Muscle layer of duodenum (tissue), 2 donors: Measurements from ENCODE around the gene PHYHIPL.
"Not testable (repeated sequence)": the region's sequence is repeated elsewhere in the genome, so short reads cannot be mapped to it uniquely, and the experiment has no call there.

Experiments
- H3K27ac ChIP-seq: one replicate; pipeline ENCODE4 v1.7.0; 2013; ENCODE audit warnings: mild to moderate bottlenecking, low read length
- H3K27me3 ChIP-seq: one replicate; pipeline ENCODE4 v1.7.0; 2013; ENCODE audit warnings: low read depth, mild to moderate bottlenecking, control low read depth, low read length
- H3K36me3 ChIP-seq, 2 donors: one replicate each; pipeline ENCODE4 v1.7.0; 2013; ENCODE audit warnings: low read length in 2 of 2, control low read depth in 1 of 2, mild to moderate bottlenecking in 1 of 2; ENCODE audit not compliant: insufficient read depth in 2 of 2, control insufficient read depth in 1 of 2
- H3K4me1 ChIP-seq, 2 donors: one replicate each; pipeline ENCODE4 v1.7.0; 2013; ENCODE audit warnings: low read length in 2 of 2, mild to moderate bottlenecking in 2 of 2, control low read depth in 1 of 2, moderate library complexity in 1 of 2; ENCODE audit not compliant: insufficient read depth in 2 of 2, control insufficient read depth in 1 of 2
- H3K4me3 ChIP-seq, 2 donors: one replicate each; pipeline ENCODE4 v1.7.0; 2013; ENCODE audit warnings: low read length in 2 of 2, low read depth in 1 of 2, mild to moderate bottlenecking in 1 of 2
- H3K9me3 ChIP-seq, 2 donors: one replicate each; pipeline ENCODE4 v1.7.0; 2013; ENCODE audit warnings: low read length in 2 of 2, control low read depth in 1 of 2, mild to moderate bottlenecking in 1 of 2; ENCODE audit not compliant: control insufficient read depth in 1 of 2
- donor health status: healthy.

Gene PHYHIPL

GRCh38 chr10:59206204-59206720, 29.8 kb downstream of the PHYHIPL start:
- no peaks in the 10 kb centered on the region for H3K4me1 ChIP-seq
- no peaks in the 10 kb centered on the region for H3K9me3 ChIP-seq
- no peak overlapping the region for H3K27ac ChIP-seq
- no peaks in the 10 kb centered on the region for H3K36me3 ChIP-seq
- H3K4me3 ChIP-seq = no peak overlapping the region
- no peaks in the 10 kb centered on the region for H3K27me3 ChIP-seq

GRCh38 chr10:59212301-59212798, 35.9 kb downstream of the PHYHIPL start:
- Histone ChIP-seq H3K4me1 (no peaks in the 10 kb centered on the region), H3K27ac (no peak overlapping the region), H3K4me3 (no peak overlapping the region), H3K9me3 (no peaks in the 10 kb centered on the region), H3K36me3 (no peaks in the 10 kb centered on the region), H3K27me3 (no peaks in the 10 kb centered on the region)

- no peaks in the 10 kb centered on the region for H3K4me1 ChIP-seq
- H3K36me3 ChIP-seq = no peaks in the 10 kb centered on the region
These were observed 37.7 kb downstream of the PHYHIPL start for GRCh38 chr10:59214160-59214559.

GRCh38 chr10:59216178-59216869, 39.9 kb downstream of the PHYHIPL start:
- Histone ChIP-seq H3K9me3 (no peaks in the 10 kb centered on the region), H3K4me3 (no peak overlapping the region), H3K27ac (no peak overlapping the region), H3K4me1 (no peaks in the 10 kb centered on the region), H3K36me3 (no peaks in the 10 kb centered on the region), H3K27me3 (no peaks in the 10 kb centered on the region)

More at GRCh38 chr10:59214160-59214559, 37.7 kb downstream of the PHYHIPL start:
- Histone ChIP-seq H3K4me3 (no peak overlapping the region), H3K9me3 (no peaks in the 10 kb centered on the region), H3K27me3 (no peaks in the 10 kb centered on the region), H3K27ac (no peak overlapping the region)

GRCh38 chr10:59222788-59223187, 46.3 kb downstream of the PHYHIPL start:
- Histone ChIP-seq H3K36me3 (no peaks in the 10 kb centered on the region), H3K27ac (no peak overlapping the region), H3K4me1 (no peaks in the 10 kb centered on the region), H3K27me3 (no peaks in the 10 kb centered on the region), H3K4me3 (no peak overlapping the region), H3K9me3 (no peaks in the 10 kb centered on the region)

GRCh38 chr10:59223597-59223996, 47.2 kb downstream of the PHYHIPL start:
- H3K9me3 ChIP-seq, H3K27me3 ChIP-seq, H3K27ac ChIP-seq, H3K4me3 ChIP-seq, H3K4me1 ChIP-seq, H3K36me3 ChIP-seq: not testable (repeated sequence)

- Histone ChIP-seq H3K27ac (no peak overlapping the region), H3K4me1 (no peaks in the 10 kb centered on the region), H3K36me3 (no peaks in the 10 kb centered on the region), H3K4me3 (no peak overlapping the region), H3K27me3 (no peaks in the 10 kb centered on the region), H3K9me3 (no peaks in the 10 kb centered on the region)
These were observed 48.8 kb downstream of the PHYHIPL start for GRCh38 chr10:59225211-59225610.

GRCh38 chr10:59227136-59227673, 50.8 kb downstream of the PHYHIPL start:
- H3K9me3 ChIP-seq = no peaks in the 10 kb centered on the region
- H3K27ac ChIP-seq = no peak overlapping the region
- no peaks in the 10 kb centered on the region for H3K4me1 ChIP-seq
- H3K4me3 ChIP-seq = no peak overlapping the region
- H3K36me3 ChIP-seq = no peaks in the 10 kb centered on the region
- H3K27me3 ChIP-seq = no peaks in the 10 kb centered on the region

GRCh38 chr10:59229441-59229840, 53.0 kb downstream of the PHYHIPL start:
- H3K9me3 ChIP-seq = no peaks in the 10 kb centered on the region
- no peaks in the 10 kb centered on the region for H3K27me3 ChIP-seq
- no peak overlapping the region for H3K4me3 ChIP-seq
- H3K4me1 ChIP-seq = no peaks in the 10 kb centered on the region
- H3K36me3 ChIP-seq = no peaks in the 10 kb centered on the region
- no peak overlapping the region for H3K27ac ChIP-seq

GRCh38 chr10:59234194-59234593, 57.8 kb downstream of the PHYHIPL start:
- Histone ChIP-seq H3K27me3 (no peaks in the 10 kb centered on the region), H3K4me3 (no peak overlapping the region), H3K9me3 (no peaks in the 10 kb centered on the region), H3K36me3 (no peaks in the 10 kb centered on the region), H3K4me1 (no peaks in the 10 kb centered on the region), H3K27ac (no peak overlapping the region)

- H3K4me3 ChIP-seq = no peak overlapping the region
- no peak overlapping the region for H3K27ac ChIP-seq
- no peaks in the 10 kb centered on the region for H3K4me1 ChIP-seq
- H3K36me3 ChIP-seq = no peaks in the 10 kb centered on the region
- no peaks in the 10 kb centered on the region for H3K27me3 ChIP-seq
- no peaks in the 10 kb centered on the region for H3K9me3 ChIP-seq
These were observed 58.5 kb downstream of the PHYHIPL start for GRCh38 chr10:59234816-59235429.
